HepG2 (cell line): ENCODE data around the gene VCAN. TPM values are rescaled to one million over a fixed set of nuclear protein-coding genes. Genes with fewer than 3 reads are reported as not detected.

Experiments used
- ATAC-seq: fragments of 200-7000 bp; cut with Tn5 transposase; 3 replicates; pipeline ENCODE4 v1.9.1; 2020; ENCODE audit warnings: mild to moderate bottlenecking, moderate library complexity
- BruUV-seq: library from RNA; stranded (reverse); fragments of 400-500 nt; replicated peaks from 2 replicates; lab custom pipeline; 2021; lab: Mats Ljungman, UMichigan
- CTCF ChIA-PET: fragments of 300-600 bp; formaldehyde crosslinking; extraction: SDS; loops from one replicate; lab custom pipeline; 2021; ENCODE audit warnings: low total read pairs, inconsistent platforms, low intra/inter-chr PET ratio; lab: Yijun Ruan, JAX
- POLR2A ChIA-PET: fragments of 350-600 bp; sonication (Branson Sonifier 250); formaldehyde crosslinking; loops from one replicate; lab custom pipeline; 2020; ENCODE audit warnings: antibody characterized with exemption, inconsistent platforms; lab: Yijun Ruan, JAX
- DNase-seq: peaks from one replicate; pipeline ENCODE4 v3.0.0-alpha.2; 2015; ENCODE audit warnings: low spot score
- FAIRE-seq: peaks from 3 replicates; lab custom pipeline; 2011; peaks lifted over from hg19 to GRCh38; lab: Jason Lieb, UNC
- H2AFZ ChIP-seq: one replicate; pipeline ENCODE4 v1.6.1; 2011; ENCODE audit warnings: low read length, inconsistent platforms
- H3K27ac ChIP-seq: fragments of 300-600 bp; 3 replicates; pipeline ENCODE4 v1.8.0; 2011; ENCODE audit warnings: mixed run types, mild to moderate bottlenecking, mixed read lengths, low read length, inconsistent platforms; ENCODE audit not compliant: insufficient read depth; ENCODE audit errors: extremely low read length
- H3K27me3 ChIP-seq, 2 experiments: fragments of 200-600 bp in 1 of 2; 2 replicates in 1 of 2; 3 replicates in 1 of 2; pipeline versions ENCODE4 v1.6.0 to v1.8.0; 2011; ENCODE audit warnings: low read length in 2 of 2, mild to moderate bottlenecking in 2 of 2, moderate library complexity in 2 of 2, inconsistent platforms in 1 of 2; ENCODE audit not compliant: insufficient read depth in 2 of 2, control insufficient read depth in 1 of 2
- H3K36me3 ChIP-seq, 2 experiments: fragments of 200-600 bp in 1 of 2; replicated peaks in 1 of 2; 2 replicates in 1 of 2; 3 replicates in 1 of 2; pipeline versions ENCODE4 v1.5.1 to v1.8.0; 2011; ENCODE audit warnings: low read length in 2 of 2, inconsistent platforms in 1 of 2; ENCODE audit not compliant: insufficient read depth in 2 of 2, control insufficient read depth in 1 of 2
- H3K4me1 ChIP-seq: 2 replicates; pipeline ENCODE4 v1.5.1; 2012; ENCODE audit warnings: low read length, inconsistent platforms; ENCODE audit not compliant: insufficient read depth
- H3K4me2 ChIP-seq: 2 replicates; pipeline ENCODE4 v1.6.0; 2011; ENCODE audit warnings: low read depth, low read length, inconsistent platforms
- H3K4me3 ChIP-seq, 3 experiments: fragments of 200-600 bp in 1 of 3; sonication (generic), shearing (Covaris generic) in 1 of 3; replicated peaks in 1 of 3; 2 replicates each; pipeline ENCODE4 v1.5.1; 2011 to 2016; ENCODE audit warnings: low read length in 3 of 3, inconsistent platforms in 2 of 3, low read depth in 2 of 3, mild to moderate bottlenecking in 2 of 3, control low read depth in 1 of 3, mixed read lengths in 1 of 3; ENCODE audit not compliant: insufficient read depth in 1 of 3
- H3K79me2 ChIP-seq: one replicate; pipeline ENCODE4 v1.6.1; 2011; ENCODE audit warnings: low read length, inconsistent platforms; ENCODE audit not compliant: insufficient read depth
- H3K9ac ChIP-seq: 2 replicates; pipeline ENCODE4 v1.6.0; 2011; ENCODE audit warnings: mild to moderate bottlenecking, low read depth, low read length, inconsistent platforms; ENCODE audit not compliant: insufficient read depth
- H3K9me3 ChIP-seq: 2 replicates; pipeline ENCODE4 v1.5.1; 2012; ENCODE audit warnings: mild to moderate bottlenecking, low read length
- H4K20me1 ChIP-seq: 2 replicates; pipeline ENCODE4 v1.6.0; 2011; ENCODE audit warnings: inconsistent platforms, mild to moderate bottlenecking, low read length, moderate library complexity; ENCODE audit not compliant: insufficient read depth
- CBX1 ChIP-seq: IDR thresholded peaks from one replicate; pipeline ENCODE4 v1.6.1; 2016; ENCODE audit warnings: antibody characterized with exemption, low read depth
- PAX8 ChIP-seq: sonication (generic); formaldehyde crosslinking; IDR thresholded peaks from 2 replicates; pipeline ENCODE4 v1.8.0; 2022; ENCODE audit warnings: mild to moderate bottlenecking, missing genetic modification reagents, borderline replicate concordance
- SIX4 ChIP-seq: sonication (generic); formaldehyde crosslinking; IDR thresholded peaks from 2 replicates; pipeline ENCODE4 v1.4.0; 2020; ENCODE audit warnings: missing genetic modification reagents
- XBP1 ChIP-seq: sonication (generic); formaldehyde crosslinking; IDR thresholded peaks from 2 replicates; pipeline ENCODE4 v1.5.0; 2020; ENCODE audit warnings: missing genetic modification reagents
- ZNF468 ChIP-seq: sonication (generic); formaldehyde crosslinking; IDR thresholded peaks from 2 replicates; pipeline ENCODE4 v1.8.0; 2022; ENCODE audit warnings: mild to moderate bottlenecking, moderate library complexity, missing genetic modification reagents
- WGBS: methylation state at CpG from one replicate; pipeline ENCODE4 v1.1.6; 2017; ENCODE audit warnings: low lambda C conversion rate; 5-methylcytosine and 5-hydroxymethylcytosine counted together
- in situ Hi-C: cut with HindIII; loops from 2 replicates; pipeline ENCODE4 v1.10.0; 2017; ENCODE audit warnings: low pct_unique_long_range_greater_than_20kb; ENCODE audit not compliant: extremely low pct_ligation_motif_present
- intact Hi-C: fragments of 100-400 bp; cut with micrococcal nuclease; formaldehyde crosslinking; loops from one replicate; pipeline ENCODE4 v1.10.0; 2022; ENCODE audit not compliant: unreplicated experiment
- polyA plus RNA-seq, 8 experiments: library from polyadenylated mRNA; depleted of rRNA in 3 of 8; stranded (reverse) in 7 of 8; unstranded in 1 of 8; fragments of >200 nt; fragmentation: Illumina TruSeq in 4 of 8; extraction: Trizol in 4 of 8; gene quantifications; 2 replicates each; pipeline versions ENCODE4 v1.2.1 to v1.2.3, GENCODE V29; 2011 to 2016; ENCODE audit warnings: low read depth in 4 of 8, missing spikeins in 1 of 8, mixed read lengths in 1 of 8; ENCODE audit not compliant: insufficient read depth in 1 of 8
- total RNA-seq, 5 experiments: library from RNA; depleted of rRNA; stranded (reverse); fragments of >200 nt; fragmentation: Illumina TruSeq; extraction: Trizol; gene quantifications; 2 replicates each; pipeline ENCODE4 v1.2.3, GENCODE V29; 2016; ENCODE audit warnings: low read depth in 1 of 5
- TF ChIP-seq, protein P1 (sequence below): fragments of 450-650 bp; IDR thresholded peaks from 2 replicates; pipeline ENCODE4 v1.6.1; 2017

The VCAN gene
- total and polyA plus RNA-seq, 2 of the 13 experiments (the other 11 are each of a cell fraction or from before 2014, with no cell fraction given): 1.2 to 3.5 TPM

- TF ChIP-seq, protein P1, sequence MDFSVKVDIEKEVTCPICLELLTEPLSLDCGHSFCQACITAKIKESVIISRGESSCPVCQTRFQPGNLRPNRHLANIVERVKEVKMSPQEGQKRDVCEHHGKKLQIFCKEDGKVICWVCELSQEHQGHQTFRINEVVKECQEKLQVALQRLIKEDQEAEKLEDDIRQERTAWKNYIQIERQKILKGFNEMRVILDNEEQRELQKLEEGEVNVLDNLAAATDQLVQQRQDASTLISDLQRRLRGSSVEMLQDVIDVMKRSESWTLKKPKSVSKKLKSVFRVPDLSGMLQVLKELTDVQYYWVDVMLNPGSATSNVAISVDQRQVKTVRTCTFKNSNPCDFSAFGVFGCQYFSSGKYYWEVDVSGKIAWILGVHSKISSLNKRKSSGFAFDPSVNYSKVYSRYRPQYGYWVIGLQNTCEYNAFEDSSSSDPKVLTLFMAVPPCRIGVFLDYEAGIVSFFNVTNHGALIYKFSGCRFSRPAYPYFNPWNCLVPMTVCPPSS: no peak
These were observed 25.1 kb upstream of the VCAN start (continued) for GRCh38 chr5:83446253-83446947.

- no peak overlapping the region for H3K4me2 ChIP-seq
- H3K4me3 ChIP-seq: no peak overlapping the region
- BruUV-seq: no TSS peak
- intact Hi-C loops: no loop called here
- DNase-seq (no peak), FAIRE-seq (no peak), ATAC-seq (no peak)
- H3K9me3 ChIP-seq: 0 out of 2 replicates have a peak, but pooled peaks cover under 1% of the 10 kb centered on the region
- TF ChIP-seq SIX4 (CRISPR knock-in tag): no peak
- no peak for TF ChIP-seq ZNF468
- no peak for TF ChIP-seq CBX1
- TF ChIP-seq XBP1 (CRISPR knock-in tag): no peak
- no peak for TF ChIP-seq PAX8 (CRISPR knock-in tag)
- in situ Hi-C loops: loop anchor here (25.0 kb wide), 1 partner anchor 810 kb away; no protein-coding TSS in a partner anchor
- no peak overlapping the region for H2AFZ ChIP-seq
- no peak overlapping the region for H3K27ac ChIP-seq
- no peaks in the 10 kb centered on the region for H3K36me3 ChIP-seq
- H3K27me3 ChIP-seq: no peaks in the 10 kb centered on the region
- CTCF ChIA-PET: no interaction called here
- POLR2A ChIA-PET: no interaction called here
- WGBS: 0% methylated on average over 1 of the region's 1 CpG
- H3K9ac ChIP-seq: no peak overlapping the region
- no peaks in the 10 kb centered on the region for H4K20me1 ChIP-seq
- no peaks in the 10 kb centered on the region for H3K4me1 ChIP-seq
- H3K79me2 ChIP-seq: no peaks in the 10 kb centered on the region
These were observed 24.0 kb upstream of the VCAN start for GRCh38 chr5:83447533-83447932.
